Measurements from ENCODE around the gene ZKSCAN4.

The ZKSCAN4 gene

DNA sequence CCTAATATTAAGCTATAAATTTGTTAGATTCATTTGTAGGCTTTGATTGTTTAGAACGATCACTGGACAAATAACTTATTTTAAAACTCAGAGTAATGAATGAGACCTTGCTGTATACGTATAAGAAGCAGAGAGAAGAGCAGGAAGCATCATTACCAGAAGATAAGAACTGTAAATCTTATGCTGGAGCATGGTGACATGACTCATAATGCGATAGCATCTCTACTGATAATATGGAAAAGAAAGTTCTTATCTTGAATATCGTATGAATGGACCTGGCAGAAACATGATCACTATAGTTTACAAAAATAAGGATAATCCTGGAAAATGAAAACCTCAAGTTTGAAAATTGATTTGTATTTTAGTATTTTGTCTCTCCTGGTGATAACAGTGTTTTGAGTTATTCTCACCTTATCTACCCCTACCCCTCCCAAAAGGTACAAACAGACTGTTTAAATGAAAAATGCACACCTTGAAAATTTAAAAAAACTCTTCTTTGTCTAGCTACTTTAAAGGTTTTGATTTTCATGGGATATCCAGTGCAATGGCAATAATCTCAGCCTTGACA lies 12.8 kb upstream of the ZKSCAN4 start:
- FAIRE-seq (no peak), DNase-seq (ENCODE audit: insufficient read length, low spot score) (no peak)
- TF ChIP-seq CTCF (IDR thresholded peaks at IDR 0.05; ENCODE audit: insufficient read depth, missing control alignments): no peak

DNA sequence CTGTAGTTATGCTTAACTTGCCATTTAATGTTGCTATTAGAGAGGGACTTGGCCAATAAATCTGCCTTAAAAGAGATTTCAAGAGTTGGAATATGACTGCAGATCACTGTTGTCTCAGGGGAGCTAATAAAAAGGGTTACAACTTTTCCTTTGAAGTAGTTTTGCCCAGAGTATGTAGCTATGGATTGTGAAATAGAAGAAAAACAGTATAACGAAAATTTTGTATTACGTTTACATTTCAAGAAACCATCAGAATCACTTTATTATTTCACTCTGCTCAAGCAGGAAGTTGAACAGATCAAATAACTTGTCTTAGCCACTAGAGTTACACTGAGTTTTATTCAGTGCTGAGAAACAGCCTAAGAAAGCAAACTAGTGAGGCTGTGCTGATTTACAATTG lies 11.9 kb upstream of the ZKSCAN4 start:
- TF ChIP-seq CTCF (IDR thresholded peaks at IDR 0.05; ENCODE audit: insufficient read depth, missing control alignments): no peak
- DNase-seq (ENCODE audit: insufficient read length, low spot score): no peak
- no peak for FAIRE-seq

DNA sequence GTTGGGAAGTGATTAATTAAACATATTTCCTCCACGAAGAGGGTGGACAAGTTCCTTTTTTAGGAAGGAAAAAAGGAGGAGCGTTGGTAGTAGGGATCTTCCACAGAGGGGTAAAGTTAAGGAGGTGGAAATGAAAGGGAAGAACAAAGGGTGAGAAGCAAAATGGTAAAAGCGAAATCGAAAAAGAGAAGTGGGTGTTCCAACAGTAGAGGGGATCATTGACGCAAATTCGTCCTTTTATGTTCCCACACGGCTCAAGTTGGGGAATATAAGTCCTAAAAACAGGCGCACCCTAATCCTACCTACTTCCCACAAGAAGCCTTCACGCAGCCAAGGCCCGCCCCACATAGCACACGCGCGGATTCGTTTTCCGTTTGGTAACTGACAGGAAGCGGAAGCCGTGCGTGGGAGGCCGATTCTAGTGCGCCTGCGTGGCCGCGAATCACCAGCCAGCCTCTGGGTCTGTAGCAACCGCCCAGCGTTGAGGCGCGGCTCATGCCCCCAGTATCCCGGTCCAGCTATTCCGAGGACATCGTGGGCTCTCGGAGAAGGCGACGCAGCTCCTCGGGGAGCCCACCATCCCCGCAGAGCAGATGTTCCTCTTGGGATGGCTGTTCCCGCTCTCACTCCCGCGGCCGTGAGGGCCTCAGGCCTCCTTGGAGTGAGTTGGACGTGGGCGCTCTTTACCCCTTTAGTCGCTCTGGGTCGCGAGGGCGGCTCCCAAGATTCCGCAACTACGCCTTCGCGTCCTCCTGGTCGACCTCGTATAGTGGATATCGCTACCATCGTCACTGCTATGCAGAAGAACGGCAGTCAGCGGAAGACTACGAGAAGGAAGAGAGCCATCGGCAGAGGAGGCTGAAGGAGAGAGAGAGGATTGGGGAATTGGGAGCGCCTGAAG lies 7.1 kb upstream of the ZKSCAN4 start, which contains the start of gene NKAPL:
TSS of gene NKAPL (plus strand) at position 421 of the 901 bp plus-strand sequence. CDS start at position 496, 75 bp downstream.
- no peak for TF ChIP-seq CTCF (IDR thresholded peaks at IDR 0.05; ENCODE audit: insufficient read depth, missing control alignments)
- DNase-seq (ENCODE audit: insufficient read length, low spot score) (no peak), FAIRE-seq (no peak)

DNA sequence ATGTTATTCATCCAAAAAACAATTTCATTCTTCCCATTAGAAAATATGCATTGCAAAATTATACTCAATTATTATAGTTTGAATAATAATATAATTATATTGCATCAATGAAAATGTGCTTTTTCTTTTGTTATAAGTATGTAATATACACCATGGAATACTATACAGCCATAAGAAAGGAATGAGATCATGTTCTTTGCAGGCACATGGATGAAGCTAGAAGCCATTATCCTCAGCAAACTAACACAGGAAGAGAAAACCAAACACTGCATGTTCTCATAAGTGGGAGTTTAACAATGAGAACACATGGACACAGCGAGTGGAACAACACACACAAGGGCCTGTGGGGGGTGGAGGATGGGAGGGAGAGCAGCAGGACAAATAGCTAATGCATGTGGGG lies 5.0 kb upstream of the ZKSCAN4 start:
- no peak for TF ChIP-seq CTCF (IDR thresholded peaks at IDR 0.05; ENCODE audit: insufficient read depth, missing control alignments)
- DNase-seq (ENCODE audit: insufficient read length, low spot score) (no peak), FAIRE-seq (no peak)

DNA sequence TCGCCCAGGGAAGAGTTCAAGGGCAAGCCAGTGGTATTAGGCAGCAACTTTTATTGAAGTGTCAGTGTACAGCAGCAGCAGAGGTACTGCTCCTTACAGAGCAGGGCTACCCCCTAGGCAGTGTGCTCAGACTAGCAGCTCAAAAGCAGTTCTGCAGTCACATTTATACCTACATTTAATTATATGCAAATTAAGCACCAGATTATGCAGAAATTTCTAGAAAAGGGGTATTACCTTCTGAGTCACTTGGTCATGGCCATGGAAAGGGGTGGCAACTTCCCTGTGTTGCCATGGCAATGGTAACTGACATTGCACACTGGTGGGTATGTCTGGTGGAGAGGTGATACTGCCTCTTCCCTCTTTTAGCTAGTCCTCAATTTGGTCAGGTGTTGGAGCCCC lies 2.1 kb upstream of the ZKSCAN4 start:
- no peak for TF ChIP-seq CTCF (IDR thresholded peaks at IDR 0.05; ENCODE audit: insufficient read depth, missing control alignments)
- FAIRE-seq: no peak
- DNase-seq (ENCODE audit: insufficient read length, low spot score): no peak

DNA sequence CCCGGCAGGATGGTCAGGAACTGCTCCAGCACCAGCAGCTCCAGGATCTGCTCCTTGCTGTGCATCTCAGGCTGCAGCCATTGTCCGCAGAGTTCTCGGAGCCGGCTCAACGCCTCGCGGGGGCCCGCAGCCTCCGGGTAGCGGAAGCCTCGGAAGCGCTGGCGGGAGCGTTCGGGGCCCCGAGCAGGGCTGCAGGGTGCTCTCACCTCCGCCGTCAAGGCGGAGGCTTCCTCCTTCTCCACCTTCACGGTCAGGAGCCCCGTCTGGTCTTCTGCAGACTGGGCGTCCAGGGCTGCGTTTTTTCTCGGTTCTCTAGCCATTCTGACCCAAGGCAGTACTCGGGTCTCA lies 434 bp downstream of the ZKSCAN4 start:
- no peak for DNase-seq (ENCODE audit: insufficient read length, low spot score)
- TF ChIP-seq CTCF (IDR thresholded peaks at IDR 0.05; ENCODE audit: insufficient read depth, missing control alignments): no peak
- no peak for FAIRE-seq

- DNase-seq (ENCODE audit: insufficient read length, low spot score): no peak
- TF ChIP-seq CTCF (IDR thresholded peaks at IDR 0.05; ENCODE audit: insufficient read depth, missing control alignments): no peak
- FAIRE-seq: no peak
Measured at GRCh38 chr6:28250747-28251146, 1.3 kb downstream of the ZKSCAN4 start.
